Adrenal gland (tissue), 5 donors: ENCODE data around the gene POLR3E.

ENCODE experiments used
- CTCF ChIP-seq, 6 experiments: fragments of 450-650 bp in 4 of 6; fragments of 200-600 bp in 2 of 6; sonication (generic) in 1 of 6; IDR thresholded peaks; 1 replicate in 5 of 6; 2 replicates in 1 of 6; pipeline versions ENCODE4 v1.5.1 to v1.8.0; 2016 to 2021; ENCODE audit warnings: antibody characterized with exemption in 6 of 6, mild to moderate bottlenecking in 2 of 6, moderate library complexity in 1 of 6
- POLR2A ChIP-seq, 2 donors: fragments of 450-650 bp; IDR thresholded peaks; one replicate each; pipeline ENCODE4 v1.6.1; 2017; ENCODE audit warnings: antibody characterized with exemption in 2 of 2, mild to moderate bottlenecking in 2 of 2, moderate library complexity in 1 of 2
- donor health status: DM: no; HTN: no; CAD: no.

- TF ChIP-seq CTCF (IDR thresholded peaks at IDR 0.05) (no peak), POLR2A (IDR thresholded peaks at IDR 0.05) (no peak)
These were observed 30.7 kb upstream of the POLR3E start for GRCh38 chr16:22266546-22266945.
